Activated CD8-positive, alpha-beta memory T cell treated with anti-CD3 and anti-CD28 coated beads, Interleukin-2, amount 50 U/mL, for 1 hour (primary cell): ENCODE data around the gene C1orf116.

Source experiments
- DNase-seq: peaks from one replicate; pipeline ENCODE4 v3.0.0-alpha.2; 2020; ENCODE audit errors: extremely low read depth

Gene C1orf116

DNA sequence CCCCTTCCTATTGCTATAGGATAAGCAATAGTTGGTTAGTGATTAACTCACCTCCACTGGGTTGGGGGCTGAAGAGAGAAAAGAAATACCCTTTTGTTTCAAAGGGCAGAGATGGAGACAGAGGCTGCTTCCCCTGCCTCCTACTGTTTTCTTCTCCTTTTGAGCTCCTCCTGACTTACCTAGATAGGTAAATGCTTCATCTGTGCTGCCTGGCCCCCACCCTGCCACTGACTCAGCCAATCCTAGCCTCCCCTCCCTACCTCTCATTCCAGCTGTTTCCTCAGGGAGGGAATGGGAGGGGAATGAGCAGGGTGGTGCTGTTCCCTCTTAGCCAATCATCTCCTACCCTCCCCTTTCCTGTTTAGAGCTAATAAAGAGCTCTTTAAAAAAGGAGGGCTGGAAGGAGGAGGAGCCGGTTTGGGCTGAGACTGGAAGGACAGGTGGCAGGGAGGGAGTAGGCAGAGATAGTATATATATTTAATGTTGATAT, at the start of gene C1orf116:
Gene C1orf116, minus strand, starts transcription at position 229 of the 490 bp plus-strand sequence. CDS start 5,158 bp downstream, outside the sequence.
- no peak for DNase-seq

DNA sequence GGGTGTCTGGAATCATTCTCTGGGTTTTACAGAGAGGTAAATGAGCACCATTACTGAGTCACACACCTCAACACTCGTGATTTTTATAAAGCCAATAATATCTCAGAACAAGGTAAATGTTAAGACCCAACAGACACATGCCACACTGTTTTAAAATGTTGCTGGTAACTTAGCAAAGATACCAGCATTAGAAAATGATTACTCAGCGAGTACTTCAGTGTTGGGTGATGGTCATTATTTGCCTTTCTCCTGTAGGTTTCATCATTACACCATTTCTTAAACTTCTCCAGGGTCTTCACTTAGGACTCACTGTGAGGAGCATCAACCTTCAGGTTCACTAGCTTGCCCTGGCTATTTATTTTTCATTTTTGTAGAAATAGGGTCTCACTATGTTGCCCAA, 49.2 kb upstream of the C1orf116 start:
- no peak for DNase-seq

DNA sequence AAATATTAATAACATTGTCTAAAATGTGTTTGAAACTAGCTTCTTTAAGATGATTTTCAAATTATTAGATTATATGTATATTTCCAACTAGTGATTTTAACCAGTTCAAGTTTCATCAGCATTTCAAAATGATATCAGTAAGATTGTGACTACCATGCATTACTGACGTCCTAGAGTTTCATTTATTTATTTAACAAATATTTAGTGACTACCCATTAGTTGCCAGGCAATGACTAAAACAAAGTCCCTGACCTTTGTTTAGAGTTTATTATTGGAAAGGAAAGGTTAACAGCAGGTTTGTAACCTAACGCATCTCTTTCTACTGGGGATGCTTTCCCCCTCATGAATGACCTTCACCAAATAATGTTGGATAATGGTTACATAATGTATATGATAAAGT, 48.5 kb upstream of the C1orf116 start:
- DNase-seq, result no peak

DNA sequence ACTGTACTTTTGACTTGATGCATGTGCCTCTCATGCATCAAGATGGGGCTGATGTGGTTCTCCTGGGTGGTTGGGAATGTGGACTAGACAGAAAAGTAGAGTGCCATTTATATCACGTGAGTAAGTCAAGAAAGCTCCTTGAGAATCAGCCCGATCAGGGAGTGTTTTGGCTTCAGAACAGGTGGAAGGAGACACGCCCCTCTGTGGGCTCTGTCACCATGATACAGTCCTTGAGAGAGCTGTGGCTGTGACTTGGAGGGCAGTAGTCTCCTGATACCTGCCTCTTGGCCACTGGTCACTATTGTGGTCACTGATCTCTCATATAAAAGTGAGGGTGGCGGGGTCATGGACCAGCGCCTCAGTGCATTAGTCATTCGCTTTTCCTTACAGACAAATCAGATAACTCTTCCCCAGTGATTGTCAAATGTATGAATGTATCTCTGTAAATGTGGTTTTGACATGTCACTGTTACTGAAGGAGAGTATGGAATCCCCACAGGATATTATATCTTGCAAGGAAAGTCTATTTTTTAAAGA, 47.2 kb upstream of the C1orf116 start:
- DNase-seq, result no peak

DNA sequence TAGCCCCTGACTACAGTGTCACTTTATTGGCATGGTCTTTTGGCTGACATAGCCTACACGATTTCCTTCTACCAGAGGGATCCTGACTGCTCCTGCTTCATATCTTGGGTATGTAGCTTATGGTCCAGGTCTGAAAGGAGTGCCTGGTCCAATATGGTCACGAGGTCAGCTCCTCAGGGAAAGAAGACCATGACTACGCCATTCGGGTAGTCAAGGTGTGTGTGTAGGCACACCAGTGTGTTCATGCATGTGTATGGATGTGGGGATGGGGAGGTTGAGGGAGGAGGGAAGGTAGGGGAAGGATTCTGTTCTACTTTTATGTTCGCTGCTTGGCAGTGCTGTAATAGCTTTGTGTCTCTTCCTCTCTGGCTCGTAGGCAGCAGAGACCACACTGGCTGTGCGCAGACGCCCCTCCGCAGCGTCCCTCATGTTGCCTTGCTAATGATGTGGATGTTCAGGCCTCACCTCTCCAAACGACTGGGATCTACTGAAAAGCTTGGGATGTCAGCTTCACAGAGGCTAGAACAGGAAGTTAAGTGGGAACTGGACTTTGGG, 46.1 kb upstream of the C1orf116 start:
- DNase-seq, result no peak

- DNase-seq, result peak; percentile 38
Observed at GRCh38 chr1:207077470-207078377, 45.2 kb upstream of the C1orf116 start.

GRCh38 chr1:207077012-207077411, 44.5 kb upstream of the C1orf116 start:
- DNase-seq, result no peak

- no peak for DNase-seq
Observed at GRCh38 chr1:207076181-207076955, 43.8 kb upstream of the C1orf116 start.

DNA sequence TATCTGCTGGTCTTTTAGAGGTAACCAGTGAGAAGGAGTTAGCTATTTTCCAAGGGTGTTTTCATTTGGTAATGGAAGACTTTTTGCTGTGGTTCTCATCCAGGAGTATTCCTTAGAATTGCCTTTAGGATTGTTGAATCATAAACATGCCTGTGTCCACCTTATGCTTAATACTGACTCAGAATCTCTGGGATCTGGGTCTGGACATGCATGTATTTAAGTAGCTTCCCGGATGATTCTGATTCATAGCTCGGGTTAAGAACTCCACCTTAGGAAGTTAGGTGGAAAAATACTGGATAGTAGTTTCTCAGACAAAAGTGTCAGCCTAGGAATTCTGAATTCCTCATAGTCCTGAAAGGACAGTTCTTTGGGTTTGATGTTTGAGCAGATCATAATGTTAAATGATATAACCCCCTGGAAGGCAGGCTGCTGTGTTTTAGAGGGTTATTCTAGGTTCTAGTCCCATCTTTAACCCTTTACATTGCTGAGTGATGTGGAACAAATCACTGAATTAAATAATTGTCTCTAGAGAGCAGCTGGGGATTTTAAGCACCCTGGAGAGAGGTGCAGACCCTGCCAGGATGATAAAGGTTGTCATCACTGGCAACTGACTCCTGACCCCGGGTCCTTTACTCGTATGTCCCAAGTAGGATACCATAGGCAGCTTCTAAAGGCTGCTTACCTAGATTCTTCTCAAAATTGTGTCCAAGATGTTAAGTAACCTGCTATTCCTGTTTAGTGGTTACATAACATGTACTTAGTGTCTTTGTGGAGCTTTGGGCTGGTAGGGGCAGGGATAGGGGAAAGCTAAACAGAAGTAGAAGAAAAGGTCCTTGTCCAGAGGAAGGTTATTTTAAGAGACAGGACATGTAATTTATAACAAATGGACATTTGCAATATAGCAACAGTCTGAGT, 41.6 kb upstream of the C1orf116 start:
- DNase-seq, result no peak

DNA sequence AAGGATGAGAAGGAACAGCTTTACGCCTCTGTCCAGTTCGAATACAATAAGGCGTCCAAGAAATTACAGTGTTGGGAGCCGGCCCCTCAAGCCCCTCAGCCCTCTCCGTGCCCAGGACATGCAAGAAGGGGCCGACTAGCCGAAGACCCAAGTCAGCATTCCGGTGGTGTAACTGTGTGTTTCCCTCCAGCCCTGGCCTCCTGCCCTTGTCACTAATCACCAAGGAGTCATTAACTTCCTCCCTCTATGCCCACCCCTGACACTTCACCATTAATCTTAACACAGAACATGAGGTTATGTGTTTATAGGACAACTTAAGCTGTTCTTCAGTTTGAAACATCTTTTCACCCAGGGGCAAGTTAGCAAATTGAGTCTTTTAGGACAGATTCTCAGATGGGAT, 39.7 kb upstream of the C1orf116 start:
- no peak for DNase-seq

DNA sequence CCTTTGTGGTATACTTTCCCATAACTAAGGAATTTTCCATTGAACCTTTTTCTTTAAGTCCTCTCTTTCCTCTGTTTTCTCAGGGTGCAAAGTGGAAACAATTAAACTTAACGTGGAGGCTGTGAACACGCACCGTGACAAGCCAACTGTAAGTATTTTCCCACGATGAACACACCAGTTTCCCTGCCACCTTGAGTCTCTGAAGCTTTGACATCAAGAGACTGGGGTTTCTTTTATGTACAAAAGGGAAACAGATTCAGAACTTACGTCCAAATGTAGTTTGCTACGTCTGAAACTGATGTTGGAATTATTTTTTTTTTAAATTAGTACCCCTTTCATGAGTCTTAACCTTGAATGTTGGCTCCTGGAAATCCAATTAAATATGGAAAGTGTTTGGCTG, 38.9 kb upstream of the C1orf116 start:
- DNase-seq, result no peak

DNA sequence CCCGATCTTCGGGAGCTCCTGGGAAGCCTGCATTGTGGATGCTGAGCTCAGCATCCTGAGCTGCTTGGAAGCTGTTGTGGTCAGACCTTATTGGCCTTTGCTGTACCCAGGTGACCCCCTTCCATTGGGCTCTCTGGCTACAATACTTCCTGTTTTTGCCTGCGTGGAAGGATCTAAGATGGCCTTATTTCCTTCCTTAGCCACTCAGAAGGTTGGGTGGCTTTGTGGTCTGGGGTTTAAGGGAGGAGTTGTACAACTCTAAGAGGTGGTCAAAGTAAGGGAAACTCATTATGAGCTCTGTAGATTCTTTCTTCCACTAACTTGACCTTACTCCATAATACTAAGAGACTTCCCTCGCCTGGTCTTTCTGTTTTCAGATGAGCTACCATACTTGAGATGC, 38.3 kb upstream of the C1orf116 start:
- DNase-seq, result no peak

GRCh38 chr1:207069858-207070506, 37.4 kb upstream of the C1orf116 start:
- DNase-seq, result no peak

- no peak for DNase-seq
Observed at GRCh38 chr1:207069061-207069460, 36.5 kb upstream of the C1orf116 start.

GRCh38 chr1:207067665-207068064, 35.1 kb upstream of the C1orf116 start:
- DNase-seq, result no peak

GRCh38 chr1:207067185-207067584, 34.6 kb upstream of the C1orf116 start:
- no peak for DNase-seq

DNA sequence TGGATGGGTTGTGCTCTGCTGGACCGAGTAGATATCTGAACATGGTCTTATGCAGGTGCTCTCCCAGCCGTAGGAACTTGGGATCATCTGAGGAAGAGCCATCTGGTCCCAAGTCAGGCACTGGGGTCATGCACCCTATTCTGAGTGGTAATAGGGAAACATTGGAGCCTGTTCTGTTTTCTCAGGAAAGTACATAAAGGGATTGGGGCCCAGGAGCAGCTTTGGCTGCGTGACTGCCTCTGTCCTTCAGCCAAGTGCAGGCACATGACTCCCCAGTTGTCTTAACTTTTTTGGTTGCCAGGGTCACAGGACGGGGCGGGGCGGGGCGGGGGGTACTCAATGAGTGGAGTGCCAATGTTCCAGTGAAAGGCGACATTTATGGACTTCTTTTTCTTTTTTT, 32.0 kb upstream of the C1orf116 start:
- DNase-seq, result no peak

- DNase-seq, result no peak
Observed at GRCh38 chr1:207063014-207063413, 30.5 kb upstream of the C1orf116 start.

DNA sequence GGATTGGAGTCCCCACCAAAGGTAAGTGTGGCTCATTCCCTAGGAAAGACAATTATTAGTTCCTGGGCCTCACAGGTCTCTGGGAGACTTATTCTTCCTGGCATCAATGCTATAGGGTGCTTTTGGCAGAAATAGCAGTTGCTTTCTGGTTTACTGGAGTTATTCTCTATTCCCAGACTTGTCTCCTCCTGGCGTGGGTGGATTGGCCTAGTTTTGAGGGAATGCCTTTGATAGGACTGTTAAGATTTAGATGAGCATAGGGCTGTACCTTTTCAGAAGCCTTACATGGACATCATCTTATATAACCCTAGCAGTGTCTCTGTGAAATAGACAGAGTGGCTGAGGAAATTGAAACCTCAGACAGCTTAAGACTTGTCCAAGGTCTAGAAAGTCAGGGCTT, 29.5 kb upstream of the C1orf116 start:
- DNase-seq, result no peak

DNA sequence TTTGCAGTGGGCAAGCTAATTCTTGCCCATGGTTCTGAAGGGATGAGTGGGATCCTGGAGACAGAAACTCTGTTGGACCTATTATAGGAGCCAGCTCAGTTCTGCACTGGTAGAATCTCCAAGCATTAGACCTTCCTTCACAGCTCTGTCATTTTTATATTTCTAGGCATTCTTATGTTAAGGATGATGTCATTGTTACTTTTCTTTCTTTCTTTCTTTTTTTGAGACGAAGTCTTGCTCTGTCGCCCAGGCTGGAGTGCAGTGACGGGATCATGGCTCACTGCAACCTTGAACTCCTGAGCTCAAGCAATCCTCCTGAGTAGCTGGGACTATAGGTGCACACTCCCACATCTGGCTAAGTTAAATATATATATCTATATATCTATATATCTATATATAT, 28.0 kb upstream of the C1orf116 start:
- no peak for DNase-seq

DNA sequence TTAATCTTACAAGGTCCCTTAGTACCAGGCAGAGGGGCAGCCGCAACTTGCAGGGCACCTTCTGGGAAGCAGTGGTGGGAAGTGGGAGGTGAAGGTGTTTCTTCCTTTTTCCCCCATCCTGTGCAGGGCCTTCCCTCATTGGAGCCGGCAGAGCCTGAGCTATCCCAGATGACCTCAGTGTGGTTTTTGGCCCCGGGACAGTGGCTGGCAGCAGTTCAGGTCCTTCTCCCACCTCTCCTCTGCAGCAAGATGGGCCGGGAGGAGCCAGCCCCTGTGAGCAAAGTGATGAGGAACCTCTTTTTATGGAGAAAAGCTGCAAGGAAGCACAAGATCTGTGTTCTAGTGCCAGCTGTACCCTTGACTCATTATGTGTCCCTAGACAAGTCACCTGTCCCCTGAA, 27.3 kb upstream of the C1orf116 start:
- DNase-seq, result no peak
